Measurements from ENCODE around the gene SRSF8.
A peak's percentile ranks its signal among the peaks of the same experiment; 100 is the strongest.

Gene SRSF8

GRCh38 chr11:95054356-95054755, 12.4 kb upstream of the SRSF8 start:
- Mint-ChIP-seq H3K4me1 (peaks cover 10% of the 10 kb centered on the region), H3K27me3 (peaks cover 1% of the 10 kb centered on the region), H3K36me3 (no peaks in the 10 kb centered on the region), H3K9me3 (no peaks in the 10 kb centered on the region), H3K4me3 (no peak overlapping the region), H3K27ac (no peak overlapping the region)
- ATAC-seq (ENCODE audit: low read depth) (no peak), DNase-seq (ENCODE audit: low spot score in 2 of 2) (no peak)

- no peak overlapping the region for H3K4me3 Mint-ChIP-seq
- H3K4me1 Mint-ChIP-seq: peaks cover 10% of the 10 kb centered on the region
- no peaks in the 10 kb centered on the region for H3K9me3 Mint-ChIP-seq
- no peak overlapping the region for H3K27ac Mint-ChIP-seq
- ATAC-seq (ENCODE audit: low read depth) (peak; percentile 80), DNase-seq (ENCODE audit: low spot score in 2 of 2) (no peak)
- H3K27me3 Mint-ChIP-seq: peaks cover 1% of the 10 kb centered on the region
- H3K36me3 Mint-ChIP-seq: no peaks in the 10 kb centered on the region
Measured at GRCh38 chr11:95055283-95055897, 11.3 kb upstream of the SRSF8 start.

GRCh38 chr11:95057959-95058358, 8.8 kb upstream of the SRSF8 start:
- DNase-seq (ENCODE audit: low spot score in 2 of 2): no peak
- no peak overlapping the region for H3K27ac Mint-ChIP-seq
- H3K27me3 Mint-ChIP-seq: no peaks in the 10 kb centered on the region
- ATAC-seq (ENCODE audit: low read depth): no peak
- peaks cover 10% of the 10 kb centered on the region for H3K4me1 Mint-ChIP-seq
- no peaks in the 10 kb centered on the region for H3K36me3 Mint-ChIP-seq
- no peaks in the 10 kb centered on the region for H3K9me3 Mint-ChIP-seq
- no peak overlapping the region for H3K4me3 Mint-ChIP-seq

GRCh38 chr11:95058621-95059020, 8.1 kb upstream of the SRSF8 start:
- no peaks in the 10 kb centered on the region for H3K9me3 Mint-ChIP-seq
- no peak overlapping the region for H3K4me3 Mint-ChIP-seq
- ATAC-seq (ENCODE audit: low read depth): no peak

GRCh38 chr11:95059046-95059445, 7.7 kb upstream of the SRSF8 start:
- Mint-ChIP-seq H3K36me3 (no peaks in the 10 kb centered on the region), H3K27me3 (no peaks in the 10 kb centered on the region), H3K27ac (no peak overlapping the region), H3K4me3 (no peak overlapping the region), H3K9me3 (no peaks in the 10 kb centered on the region), H3K4me1 (peaks cover 10% of the 10 kb centered on the region)
- ATAC-seq (ENCODE audit: low read depth) (no peak), DNase-seq (ENCODE audit: low spot score in 2 of 2) (no peak)

More at GRCh38 chr11:95058621-95059020, 8.1 kb upstream of the SRSF8 start:
- DNase-seq (ENCODE audit: low spot score in 2 of 2): no peak
- Mint-ChIP-seq H3K27me3 (no peaks in the 10 kb centered on the region), H3K36me3 (no peaks in the 10 kb centered on the region), H3K27ac (no peak overlapping the region), H3K4me1 (peaks cover 10% of the 10 kb centered on the region)

GRCh38 chr11:95065336-95065735, 1.4 kb upstream of the SRSF8 start:
- no peak for DNase-seq (ENCODE audit: low spot score in 2 of 2)
- ATAC-seq (ENCODE audit: low read depth): no peak
- Mint-ChIP-seq H3K27ac (no peak overlapping the region), H3K4me1 (peaks cover 12% of the 10 kb centered on the region), H3K9me3 (no peaks in the 10 kb centered on the region), H3K36me3 (peaks cover under 1% of the 10 kb centered on the region), H3K4me3 (no peak overlapping the region), H3K27me3 (no peaks in the 10 kb centered on the region)

GRCh38 chr11:95067039-95067840, 521 bp downstream of the SRSF8 start:
- no peaks in the 10 kb centered on the region for H3K9me3 Mint-ChIP-seq
- H3K36me3 Mint-ChIP-seq: peaks cover 5% of the 10 kb centered on the region
- peak; percentile 71 for ATAC-seq (ENCODE audit: low read depth)
- peaks cover 18% of the 10 kb centered on the region for H3K4me1 Mint-ChIP-seq
- H3K4me3 Mint-ChIP-seq: peak overlapping the region; percentile 96
- peak; percentile 60 to 76 for DNase-seq (ENCODE audit: low spot score in 2 of 2)
- H3K27me3 Mint-ChIP-seq: no peaks in the 10 kb centered on the region
- peak overlapping the region; percentile 96 for H3K27ac Mint-ChIP-seq

- ATAC-seq (ENCODE audit: low read depth) (no peak), DNase-seq (ENCODE audit: low spot score in 2 of 2) (no peak)
- peaks cover 21% of the 10 kb centered on the region for H3K4me1 Mint-ChIP-seq
- no peaks in the 10 kb centered on the region for H3K9me3 Mint-ChIP-seq
- H3K4me3 Mint-ChIP-seq: peak overlapping the region; percentile 96
- no peaks in the 10 kb centered on the region for H3K27me3 Mint-ChIP-seq
- peaks cover 5% of the 10 kb centered on the region for H3K36me3 Mint-ChIP-seq
- peak overlapping the region; percentile 96 for H3K27ac Mint-ChIP-seq
Measured at GRCh38 chr11:95067841-95068219, 1.1 kb downstream of the SRSF8 start.

- DNase-seq (ENCODE audit: low spot score in 2 of 2) (peak; percentile 41 to 46), ATAC-seq (ENCODE audit: low read depth) (peak; percentile 64)
- Mint-ChIP-seq H3K27ac (peak overlapping the region; percentile 96), H3K9me3 (no peaks in the 10 kb centered on the region), H3K4me3 (peak overlapping the region; percentile 96), H3K36me3 (peaks cover 5% of the 10 kb centered on the region), H3K4me1 (peaks cover 24% of the 10 kb centered on the region), H3K27me3 (no peaks in the 10 kb centered on the region)
Measured at GRCh38 chr11:95068549-95068948, 1.8 kb downstream of the SRSF8 start.

GRCh38 chr11:95070471-95070870, 3.8 kb downstream of the SRSF8 start:
- no peak overlapping the region for H3K27ac Mint-ChIP-seq

GRCh38 chr11:95072948-95073347, 6.2 kb downstream of the SRSF8 start:
- no peak overlapping the region for H3K4me3 Mint-ChIP-seq
- H3K27ac Mint-ChIP-seq: no peak overlapping the region

More at GRCh38 chr11:95070471-95070870, 3.8 kb downstream of the SRSF8 start:
- Mint-ChIP-seq H3K9me3 (no peaks in the 10 kb centered on the region), H3K4me1 (peaks cover 24% of the 10 kb centered on the region), H3K36me3 (peaks cover 5% of the 10 kb centered on the region), H3K27me3 (no peaks in the 10 kb centered on the region), H3K4me3 (no peak overlapping the region)
- ATAC-seq (ENCODE audit: low read depth) (no peak), DNase-seq (ENCODE audit: low spot score in 2 of 2) (no peak)

GRCh38 chr11:95074792-95075563, 8.3 kb downstream of the SRSF8 start:
- Mint-ChIP-seq H3K9me3 (no peaks in the 10 kb centered on the region), H3K27ac (no peak overlapping the region), H3K27me3 (no peaks in the 10 kb centered on the region), H3K4me1 (peaks cover 16% of the 10 kb centered on the region), H3K36me3 (peaks cover 5% of the 10 kb centered on the region), H3K4me3 (no peak overlapping the region)
- ATAC-seq (ENCODE audit: low read depth): no peak
- DNase-seq (ENCODE audit: low spot score in 2 of 2): no peak

More at GRCh38 chr11:95072948-95073347, 6.2 kb downstream of the SRSF8 start:
- H3K36me3 Mint-ChIP-seq: peaks cover 5% of the 10 kb centered on the region
- H3K9me3 Mint-ChIP-seq: no peaks in the 10 kb centered on the region
- H3K4me1 Mint-ChIP-seq: peaks cover 21% of the 10 kb centered on the region
- DNase-seq (ENCODE audit: low spot score in 2 of 2) (no peak), ATAC-seq (ENCODE audit: low read depth) (no peak)
- no peaks in the 10 kb centered on the region for H3K27me3 Mint-ChIP-seq

- no peak overlapping the region for H3K27ac Mint-ChIP-seq
Measured at GRCh38 chr11:95076416-95076815, 9.7 kb downstream of the SRSF8 start.

GRCh38 chr11:95076981-95077380, 10.3 kb downstream of the SRSF8 start:
- Mint-ChIP-seq H3K27me3 (no peaks in the 10 kb centered on the region), H3K4me3 (no peak overlapping the region), H3K4me1 (peaks cover 9% of the 10 kb centered on the region), H3K27ac (no peak overlapping the region), H3K36me3 (no peaks in the 10 kb centered on the region), H3K9me3 (no peaks in the 10 kb centered on the region)
- DNase-seq (ENCODE audit: low spot score in 2 of 2) (no peak), ATAC-seq (ENCODE audit: low read depth) (no peak)

More at GRCh38 chr11:95076416-95076815, 9.7 kb downstream of the SRSF8 start:
- peaks cover 9% of the 10 kb centered on the region for H3K4me1 Mint-ChIP-seq
- no peaks in the 10 kb centered on the region for H3K27me3 Mint-ChIP-seq
- ATAC-seq (ENCODE audit: low read depth): no peak
- DNase-seq (ENCODE audit: low spot score in 2 of 2): no peak
- no peak overlapping the region for H3K4me3 Mint-ChIP-seq
- H3K9me3 Mint-ChIP-seq: no peaks in the 10 kb centered on the region
- no peaks in the 10 kb centered on the region for H3K36me3 Mint-ChIP-seq
